Liver (tissue), 9 donors: ENCODE measurements around the gene TERC. TPM values are rescaled to one million over a fixed set of nuclear protein-coding genes. Genes with fewer than 3 reads are reported as not detected.

Source experiments
- DNase-seq: peaks from one replicate; pipeline ENCODE4 v3.0.0-alpha.2; 2017; ENCODE audit warnings: low spot score
- H3K27ac ChIP-seq, 2 donors: one replicate each; pipeline ENCODE4 v1.7.0; 2013; ENCODE audit warnings: inconsistent platforms in 2 of 2, low read length in 2 of 2, control low read depth in 1 of 2, low read depth in 1 of 2, mild to moderate bottlenecking in 1 of 2
- H3K27me3 ChIP-seq, 4 donors: one replicate each; pipeline versions ENCODE4 v1.6.1 to v1.7.0; 2013; ENCODE audit warnings: low read length in 3 of 4, inconsistent platforms in 1 of 4, mild to moderate bottlenecking in 1 of 4, moderate library complexity in 1 of 4; ENCODE audit not compliant: control insufficient read depth in 4 of 4, insufficient read depth in 4 of 4
- H3K36me3 ChIP-seq, 4 donors: one replicate each; pipeline versions ENCODE4 v1.6.1 to v1.7.0; 2013; ENCODE audit warnings: low read length in 3 of 4, mild to moderate bottlenecking in 3 of 4, low read depth in 1 of 4, moderate library complexity in 1 of 4; ENCODE audit not compliant: control insufficient read depth in 4 of 4, insufficient read depth in 3 of 4
- H3K4me1 ChIP-seq, 4 donors: one replicate each; pipeline versions ENCODE4 v1.6.1 to v1.7.0; 2013; ENCODE audit warnings: low read length in 3 of 4, mild to moderate bottlenecking in 3 of 4, moderate library complexity in 1 of 4; ENCODE audit not compliant: control insufficient read depth in 4 of 4, insufficient read depth in 4 of 4
- H3K4me3 ChIP-seq, 3 donors: one replicate each; pipeline versions ENCODE4 v1.6.1 to v1.7.0; 2013; ENCODE audit warnings: low read length in 3 of 3, control low read depth in 1 of 3, low read depth in 1 of 3, mild to moderate bottlenecking in 1 of 3
- H3K9ac ChIP-seq, 2 donors: one replicate each; pipeline ENCODE4 v1.7.0; 2013; ENCODE audit warnings: low read length in 2 of 2, mild to moderate bottlenecking in 2 of 2, moderate library complexity in 2 of 2, control low read depth in 1 of 2, low read depth in 1 of 2
- H3K9me3 ChIP-seq, 4 donors: one replicate each; pipeline versions ENCODE4 v1.6.1 to v1.7.0; 2013; ENCODE audit warnings: low read length in 3 of 4; ENCODE audit not compliant: control insufficient read depth in 4 of 4
- ATF3 ChIP-seq: IDR thresholded peaks from 2 replicates; pipeline ENCODE4 v1.6.1; 2016; ENCODE audit warnings: antibody characterized with exemption
- CTCF ChIP-seq: fragments of 150-350 bp; IDR thresholded peaks from 2 replicates; pipeline ENCODE4 v1.5.1; 2017; ENCODE audit warnings: improper control_type of control experiment, low read depth, low read length; ENCODE audit not compliant: missing input control
- HNF4A ChIP-seq, 2 donors: conservative IDR thresholded peaks; 2 replicates each; pipeline ENCODE4 v1.6.1; 2016; ENCODE audit warnings: antibody characterized with exemption in 2 of 2, mild to moderate bottlenecking in 2 of 2
- HNF4G ChIP-seq: IDR thresholded peaks from 2 replicates; pipeline ENCODE4 v1.6.1; 2016; ENCODE audit warnings: antibody characterized with exemption
- JUND ChIP-seq, 2 donors: IDR thresholded peaks; 2 replicates each; pipeline ENCODE4 v1.6.1; 2016; ENCODE audit warnings: antibody characterized with exemption in 2 of 2
- MAX ChIP-seq: IDR thresholded peaks from 2 replicates; pipeline ENCODE4 v1.6.1; 2016; ENCODE audit warnings: antibody characterized with exemption
- RAD21 ChIP-seq, 2 donors: IDR thresholded peaks; 2 replicates each; pipeline ENCODE4 v1.6.1; 2016; ENCODE audit warnings: antibody characterized with exemption in 2 of 2, mild to moderate bottlenecking in 2 of 2
- REST ChIP-seq: IDR thresholded peaks from 2 replicates; pipeline ENCODE4 v1.6.1; 2016; ENCODE audit warnings: antibody characterized with exemption, mild to moderate bottlenecking
- TAF1 ChIP-seq: conservative IDR thresholded peaks from 2 replicates; pipeline ENCODE4 v1.6.1; 2016; ENCODE audit warnings: antibody characterized with exemption, mild to moderate bottlenecking
- WGBS: extraction: QIAGEN DNeasy Blood & Tissue Kit; methylation state at CpG from one replicate; pipeline ENCODE4 v1.1.7; 2013; 5-methylcytosine and 5-hydroxymethylcytosine counted together
- polyA plus RNA-seq, 2 donors: library from polyadenylated mRNA; stranded (reverse) in 1 of 2; unstranded in 1 of 2; fragments of 200-250 nt in 1 of 2; fragments of >200 nt in 1 of 2; fragmentation: Nextera tagmentation in 1 of 2; extraction: Ambion mirVana in 1 of 2; gene quantifications; one replicate each; pipeline versions ENCODE4 v1.2.1 to v1.2.3, GENCODE V29; 2013 to 2015
- total RNA-seq, 2 donors: library from RNA; depleted of rRNA; stranded (reverse); fragments of >200 nt; gene quantifications; one replicate each; pipeline ENCODE4 v1.2.3, GENCODE V29; 2014
- donor health status: healthy.
- donor health status: healthy.
- donor health status: healthy.
- donor health status: healthy.
- donor health status: healthy.

Gene TERC
- total and polyA plus RNA-seq, 4 donors = 0.85 to 207 (median 55.1) TPM; not detected in 1

- Histone ChIP-seq H3K9ac (no peak overlapping the region), H3K4me1 (peaks cover 0 to 25% (median 18%) of the 10 kb centered on the region in 4 donors), H3K9me3 (no peaks in the 10 kb centered on the region), H3K27me3 (no peaks in the 10 kb centered on the region), H3K36me3 (peaks cover 7 to 60% (median 41%) of the 10 kb centered on the region in 4 donors), H3K27ac (no peak overlapping the region), H3K4me3 (no peak overlapping the region)
- DNase-seq = no peak
- 97% methylated on average over 4 of the region's 4 CpGs for WGBS
- TF ChIP-seq ATF3 (no peak), HNF4G (no peak), REST (no peak), RAD21 (IDR thresholded peaks at IDR 0.05) (no peak), CTCF (no peak)
These were observed 13.0 kb upstream of the TERC start for GRCh38 chr3:169777822-169778221.

- 54% methylated on average over 5 of the region's 5 CpGs for WGBS
- H3K4me3 ChIP-seq = peak overlapping the region in 2 of 3 donors; percentile 68 to 74
These were observed 9.3 kb upstream of the TERC start for GRCh38 chr3:169774186-169774585.

More at GRCh38 chr3:169774186-169774585, 9.3 kb upstream of the TERC start:
- Histone ChIP-seq H3K9me3 (no peaks in the 10 kb centered on the region), H3K9ac (peak overlapping the region; percentile 12 to 79), H3K36me3 (peaks cover 3 to 28% (median 14%) of the 10 kb centered on the region in 4 donors), H3K27ac (no peak overlapping the region), H3K4me1 (peaks cover 0 to 37% (median 19%) of the 10 kb centered on the region in 4 donors), H3K27me3 (no peaks in the 10 kb centered on the region)
- TF ChIP-seq RAD21 (IDR thresholded peaks at IDR 0.05) (no peak), MAX (no peak), ATF3 (no peak), JUND (IDR thresholded peaks at IDR 0.05) (no peak), HNF4A (conservative IDR thresholded peaks at IDR 0.05) (no peak), CTCF (no peak), TAF1 (no peak)
- DNase-seq = no peak
